ENCODE measurements around the gene SIM2.

SIM2 gene

GRCh38 chr21:36688324-36688723 is 10.6 kb upstream of the SIM2 start:
- Histone ChIP-seq H3K9me3 (ENCODE audit: control insufficient read depth, low read depth, low read length) (no peaks in the 10 kb centered on the region), H3K36me3 (ENCODE audit: control insufficient read depth, low read depth, low read length) (no peaks in the 10 kb centered on the region), H3K27me3 (ENCODE audit: control insufficient read depth, insufficient read depth, low read length) (peaks cover 77% of the 10 kb centered on the region), H3K4me1 (ENCODE audit: control insufficient read depth, low read depth, low read length) (no peaks in the 10 kb centered on the region), H3K27ac (ENCODE audit: low read length) (no peak overlapping the region), H3K9ac (ENCODE audit: low read length) (no peak overlapping the region), H3K4me3 (ENCODE audit: low read length) (no peak overlapping the region)

- H3K36me3 ChIP-seq (ENCODE audit: control insufficient read depth, low read depth, low read length), result no peaks in the 10 kb centered on the region
- H3K9ac ChIP-seq (ENCODE audit: low read length), result no peak overlapping the region
- peaks cover 83% of the 10 kb centered on the region for H3K27me3 ChIP-seq (ENCODE audit: control insufficient read depth, insufficient read depth, low read length)
- no peaks in the 10 kb centered on the region for H3K9me3 ChIP-seq (ENCODE audit: control insufficient read depth, low read depth, low read length)
- H3K4me3 ChIP-seq (ENCODE audit: low read length), result no peak overlapping the region
- peaks cover 3% of the 10 kb centered on the region for H3K4me1 ChIP-seq (ENCODE audit: control insufficient read depth, low read depth, low read length)
- no peak overlapping the region for H3K27ac ChIP-seq (ENCODE audit: low read length)
Observed at GRCh38 chr21:36689324-36689723, 9.6 kb upstream of the SIM2 start.

GRCh38 chr21:36690628-36691554 is 8.0 kb upstream of the SIM2 start:
- Histone ChIP-seq H3K4me1 (ENCODE audit: control insufficient read depth, low read depth, low read length) (peaks cover 7% of the 10 kb centered on the region), H3K9ac (ENCODE audit: low read length) (no peak overlapping the region), H3K36me3 (ENCODE audit: control insufficient read depth, low read depth, low read length) (no peaks in the 10 kb centered on the region), H3K4me3 (ENCODE audit: low read length) (no peak overlapping the region), H3K9me3 (ENCODE audit: control insufficient read depth, low read depth, low read length) (no peaks in the 10 kb centered on the region), H3K27me3 (ENCODE audit: control insufficient read depth, insufficient read depth, low read length) (peaks cover 84% of the 10 kb centered on the region), H3K27ac (ENCODE audit: low read length) (no peak overlapping the region)

- no peaks in the 10 kb centered on the region for H3K9me3 ChIP-seq (ENCODE audit: control insufficient read depth, low read depth, low read length)
- no peaks in the 10 kb centered on the region for H3K36me3 ChIP-seq (ENCODE audit: control insufficient read depth, low read depth, low read length)
Observed at GRCh38 chr21:36691555-36692041, 7.3 kb upstream of the SIM2 start.

GRCh38 chr21:36692114-36692834 is 6.6 kb upstream of the SIM2 start:
- Histone ChIP-seq H3K27ac (ENCODE audit: low read length) (no peak overlapping the region), H3K9me3 (ENCODE audit: control insufficient read depth, low read depth, low read length) (no peaks in the 10 kb centered on the region), H3K36me3 (ENCODE audit: control insufficient read depth, low read depth, low read length) (no peaks in the 10 kb centered on the region), H3K27me3 (ENCODE audit: control insufficient read depth, insufficient read depth, low read length) (peaks cover 98% of the 10 kb centered on the region), H3K9ac (ENCODE audit: low read length) (no peak overlapping the region), H3K4me3 (ENCODE audit: low read length) (no peak overlapping the region), H3K4me1 (ENCODE audit: control insufficient read depth, low read depth, low read length) (peaks cover 10% of the 10 kb centered on the region)

More at GRCh38 chr21:36691555-36692041, 7.3 kb upstream of the SIM2 start:
- Histone ChIP-seq H3K4me1 (ENCODE audit: control insufficient read depth, low read depth, low read length) (peaks cover 10% of the 10 kb centered on the region), H3K9ac (ENCODE audit: low read length) (no peak overlapping the region), H3K4me3 (ENCODE audit: low read length) (no peak overlapping the region), H3K27me3 (ENCODE audit: control insufficient read depth, insufficient read depth, low read length) (peaks cover 91% of the 10 kb centered on the region), H3K27ac (ENCODE audit: low read length) (no peak overlapping the region)

GRCh38 chr21:36692835-36693488 is 6.0 kb upstream of the SIM2 start:
- no peak overlapping the region for H3K4me3 ChIP-seq (ENCODE audit: low read length)

GRCh38 chr21:36693489-36694030 is 5.4 kb upstream of the SIM2 start:
- Histone ChIP-seq H3K4me3 (ENCODE audit: low read length) (no peak overlapping the region), H3K9me3 (ENCODE audit: control insufficient read depth, low read depth, low read length) (no peaks in the 10 kb centered on the region), H3K4me1 (ENCODE audit: control insufficient read depth, low read depth, low read length) (peaks cover 10% of the 10 kb centered on the region), H3K9ac (ENCODE audit: low read length) (no peak overlapping the region), H3K27me3 (ENCODE audit: control insufficient read depth, insufficient read depth, low read length) (peaks cover 98% of the 10 kb centered on the region), H3K36me3 (ENCODE audit: control insufficient read depth, low read depth, low read length) (no peaks in the 10 kb centered on the region), H3K27ac (ENCODE audit: low read length) (no peak overlapping the region)

More at GRCh38 chr21:36692835-36693488, 6.0 kb upstream of the SIM2 start:
- Histone ChIP-seq H3K9ac (ENCODE audit: low read length) (no peak overlapping the region), H3K9me3 (ENCODE audit: control insufficient read depth, low read depth, low read length) (no peaks in the 10 kb centered on the region), H3K27me3 (ENCODE audit: control insufficient read depth, insufficient read depth, low read length) (peaks cover 98% of the 10 kb centered on the region), H3K4me1 (ENCODE audit: control insufficient read depth, low read depth, low read length) (peaks cover 10% of the 10 kb centered on the region), H3K36me3 (ENCODE audit: control insufficient read depth, low read depth, low read length) (no peaks in the 10 kb centered on the region), H3K27ac (ENCODE audit: low read length) (no peak overlapping the region)

- H3K27me3 ChIP-seq (ENCODE audit: control insufficient read depth, insufficient read depth, low read length), result peaks cover 100% of the 10 kb centered on the region
Observed at GRCh38 chr21:36694031-36694515, 4.8 kb upstream of the SIM2 start.

GRCh38 chr21:36694593-36695282 is 4.2 kb upstream of the SIM2 start:
- no peak overlapping the region for H3K27ac ChIP-seq (ENCODE audit: low read length)
- no peak overlapping the region for H3K4me3 ChIP-seq (ENCODE audit: low read length)
- no peaks in the 10 kb centered on the region for H3K36me3 ChIP-seq (ENCODE audit: control insufficient read depth, low read depth, low read length)
- H3K9ac ChIP-seq (ENCODE audit: low read length), result no peak overlapping the region
- H3K27me3 ChIP-seq (ENCODE audit: control insufficient read depth, insufficient read depth, low read length), result peaks cover 100% of the 10 kb centered on the region
- H3K4me1 ChIP-seq (ENCODE audit: control insufficient read depth, low read depth, low read length), result peaks cover 10% of the 10 kb centered on the region
- H3K9me3 ChIP-seq (ENCODE audit: control insufficient read depth, low read depth, low read length), result no peaks in the 10 kb centered on the region

More at GRCh38 chr21:36694031-36694515, 4.8 kb upstream of the SIM2 start:
- Histone ChIP-seq H3K9me3 (ENCODE audit: control insufficient read depth, low read depth, low read length) (no peaks in the 10 kb centered on the region), H3K27ac (ENCODE audit: low read length) (no peak overlapping the region), H3K36me3 (ENCODE audit: control insufficient read depth, low read depth, low read length) (no peaks in the 10 kb centered on the region), H3K4me3 (ENCODE audit: low read length) (no peak overlapping the region), H3K9ac (ENCODE audit: low read length) (no peak overlapping the region), H3K4me1 (ENCODE audit: control insufficient read depth, low read depth, low read length) (peaks cover 10% of the 10 kb centered on the region)

GRCh38 chr21:36695283-36695634 is 3.7 kb upstream of the SIM2 start:
- Histone ChIP-seq H3K9me3 (ENCODE audit: control insufficient read depth, low read depth, low read length) (no peaks in the 10 kb centered on the region), H3K9ac (ENCODE audit: low read length) (no peak overlapping the region), H3K36me3 (ENCODE audit: control insufficient read depth, low read depth, low read length) (no peaks in the 10 kb centered on the region), H3K27me3 (ENCODE audit: control insufficient read depth, insufficient read depth, low read length) (peaks cover 100% of the 10 kb centered on the region), H3K4me3 (ENCODE audit: low read length) (no peak overlapping the region), H3K4me1 (ENCODE audit: control insufficient read depth, low read depth, low read length) (peaks cover 10% of the 10 kb centered on the region), H3K27ac (ENCODE audit: low read length) (no peak overlapping the region)
